Karpas-422 (cell line): ENCODE results near the gene PSMA6. TPM values are rescaled to one million over a fixed set of nuclear protein-coding genes. Genes with fewer than 3 reads are reported as not detected.
A peak's percentile ranks its signal among the peaks of the same experiment; 100 is the strongest.

Experiments
- DNase-seq: peaks from one replicate; pipeline ENCODE4 v3.0.0-alpha.2; 2015
- H2AFZ ChIP-seq: fragments of 200-600 bp; sonication (generic); 2 replicates; pipeline ENCODE4 v1.6.1; 2014; ENCODE audit warnings: antibody characterized with exemption, low read length, mixed read lengths
- H3K27ac ChIP-seq: fragments of 200-600 bp; sonication (generic); 2 replicates; pipeline ENCODE4 v1.5.1; 2014; ENCODE audit warnings: mild to moderate bottlenecking, low read length, moderate library complexity
- H3K27me3 ChIP-seq: fragments of 200-600 bp; sonication (generic); 2 replicates; pipeline ENCODE4 v1.6.1; 2014; ENCODE audit warnings: low read length, mixed read lengths
- H3K36me3 ChIP-seq: fragments of 200-600 bp; sonication (generic); 2 replicates; pipeline ENCODE4 v1.6.1; 2014; ENCODE audit warnings: low read length, mixed read lengths; ENCODE audit not compliant: insufficient read depth
- H3K4me1 ChIP-seq: fragments of 200-600 bp; sonication (generic); 2 replicates; pipeline ENCODE4 v1.6.1; 2014; ENCODE audit warnings: mild to moderate bottlenecking, low read length, mixed read lengths
- H3K4me2 ChIP-seq: fragments of 200-600 bp; sonication (generic); 2 replicates; pipeline ENCODE4 v1.6.1; 2014; ENCODE audit warnings: low read length, low read depth, mild to moderate bottlenecking; ENCODE audit not compliant: poor library complexity, severe bottlenecking
- H3K4me3 ChIP-seq: fragments of 200-600 bp; sonication (generic); 2 replicates; pipeline ENCODE4 v1.5.1; 2014; ENCODE audit warnings: mild to moderate bottlenecking, antibody characterized with exemption, low read length, mixed read lengths
- H3K79me2 ChIP-seq: fragments of 200-600 bp; sonication (generic); 2 replicates; pipeline ENCODE4 v1.6.1; 2014; ENCODE audit warnings: mild to moderate bottlenecking, low read length, mixed read lengths
- H3K9ac ChIP-seq: fragments of 200-600 bp; sonication (generic); 2 replicates; pipeline ENCODE4 v1.6.0; 2014; ENCODE audit warnings: low read length
- H3K9me2 ChIP-seq: fragments of 200-600 bp; sonication (generic), shearing (Covaris generic); replicated peaks from 2 replicates; pipeline ENCODE4 v1.6.0; 2014; ENCODE audit warnings: mild to moderate bottlenecking, low read length, moderate library complexity; ENCODE audit not compliant: insufficient read depth
- H3K9me3 ChIP-seq: fragments of 300-700, 200-600 bp; sonication (generic); 2 replicates; pipeline ENCODE4 v1.6.1; 2014; ENCODE audit warnings: low read length, mixed read lengths
- H4K20me1 ChIP-seq: fragments of 200-600 bp; sonication (generic); 2 replicates; pipeline ENCODE4 v1.6.1; 2014; ENCODE audit warnings: mild to moderate bottlenecking, antibody characterized with exemption, low read length, low read depth; ENCODE audit not compliant: insufficient read depth
- total RNA-seq: library from RNA; depleted of rRNA; stranded (reverse); fragments of >200 nt; shearing (Covaris generic); gene quantifications from 2 replicates; pipeline ENCODE4 v1.2.3, GENCODE V29; 2014; ENCODE audit warnings: low replicate concordance

The PSMA6 gene
- total RNA-seq, 1 experiment from 2014 or later: 344 TPM

DNA sequence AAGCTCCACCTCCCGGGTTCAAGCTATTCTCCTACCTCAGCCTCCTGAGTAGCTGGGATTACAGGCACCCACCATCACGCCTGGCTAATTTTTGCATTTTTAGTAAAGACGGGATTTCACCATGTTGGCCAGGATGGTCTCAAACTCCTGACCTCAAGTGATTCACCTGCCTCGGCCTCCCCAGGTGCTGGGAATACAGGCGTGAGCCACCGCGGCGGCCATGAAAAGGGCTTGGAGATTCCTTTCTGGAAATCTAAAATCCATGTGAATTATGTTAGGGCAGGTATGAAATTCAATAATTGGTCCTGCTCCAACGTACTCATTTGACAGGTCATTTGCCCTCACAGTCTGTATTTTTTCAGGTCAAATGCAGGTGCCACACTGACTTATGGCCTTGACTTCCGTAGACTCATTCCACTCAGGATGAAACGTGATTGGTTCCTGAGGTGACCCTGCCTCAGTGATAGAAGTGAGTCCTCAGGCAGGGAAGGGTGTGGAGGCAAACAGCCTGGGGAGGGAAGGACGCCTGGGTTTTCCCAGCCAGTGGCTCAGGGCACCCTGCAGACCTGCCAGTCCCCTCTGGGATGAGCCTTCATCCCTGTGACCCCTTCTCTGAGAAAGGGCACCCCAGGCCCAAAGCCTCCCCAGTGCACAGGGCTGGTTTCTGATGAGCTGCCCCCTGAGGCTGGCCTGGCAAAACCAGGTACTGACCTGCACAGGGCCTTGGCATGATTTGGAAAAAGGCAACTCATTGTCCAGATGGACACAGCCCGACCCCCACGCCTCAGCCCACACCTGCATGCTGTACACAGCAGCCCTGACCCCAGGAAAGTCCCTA is 48.7 kb downstream of the PSMA6 start:
- Histone ChIP-seq H3K9me2 (no peaks in the 10 kb centered on the region), H3K79me2 (no peaks in the 10 kb centered on the region), H3K27me3 (no peaks in the 10 kb centered on the region), H3K9ac (no peak overlapping the region), H2AFZ (no peak overlapping the region), H3K36me3 (no peaks in the 10 kb centered on the region), H3K4me2 (no peak overlapping the region), H3K4me3 (no peak overlapping the region), H3K9me3 (no peaks in the 10 kb centered on the region), H4K20me1 (no peaks in the 10 kb centered on the region), H3K27ac (no peak overlapping the region), H3K4me1 (peaks cover 7% of the 10 kb centered on the region)
- no peak for DNase-seq

DNA sequence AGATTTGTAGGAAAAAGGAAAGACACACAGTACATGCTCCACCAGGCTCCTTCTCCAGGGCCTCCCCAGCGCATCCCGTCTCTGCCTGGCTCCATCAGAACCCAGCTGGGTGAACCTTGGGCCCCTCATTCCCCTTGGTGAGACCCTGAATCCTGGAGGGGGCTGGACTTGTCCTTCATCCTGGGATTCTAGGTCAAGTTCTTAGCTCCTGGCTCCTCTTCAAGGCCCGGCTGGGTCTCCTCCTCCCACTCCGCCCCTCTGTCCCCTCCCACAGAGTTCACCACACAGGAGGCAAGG is 49.2 kb downstream of the PSMA6 start:
- H3K36me3 ChIP-seq: no peaks in the 10 kb centered on the region
- no peak overlapping the region for H3K9ac ChIP-seq
- no peak overlapping the region for H3K27ac ChIP-seq
- no peaks in the 10 kb centered on the region for H3K27me3 ChIP-seq
- DNase-seq: no peak
- no peak overlapping the region for H2AFZ ChIP-seq
- H3K79me2 ChIP-seq: no peaks in the 10 kb centered on the region
- no peak overlapping the region for H3K4me2 ChIP-seq
- H3K9me2 ChIP-seq: no peaks in the 10 kb centered on the region
- no peak overlapping the region for H3K4me3 ChIP-seq
- H3K9me3 ChIP-seq: no peaks in the 10 kb centered on the region
- H3K4me1 ChIP-seq: peaks cover 7% of the 10 kb centered on the region
- H4K20me1 ChIP-seq: no peaks in the 10 kb centered on the region

DNA sequence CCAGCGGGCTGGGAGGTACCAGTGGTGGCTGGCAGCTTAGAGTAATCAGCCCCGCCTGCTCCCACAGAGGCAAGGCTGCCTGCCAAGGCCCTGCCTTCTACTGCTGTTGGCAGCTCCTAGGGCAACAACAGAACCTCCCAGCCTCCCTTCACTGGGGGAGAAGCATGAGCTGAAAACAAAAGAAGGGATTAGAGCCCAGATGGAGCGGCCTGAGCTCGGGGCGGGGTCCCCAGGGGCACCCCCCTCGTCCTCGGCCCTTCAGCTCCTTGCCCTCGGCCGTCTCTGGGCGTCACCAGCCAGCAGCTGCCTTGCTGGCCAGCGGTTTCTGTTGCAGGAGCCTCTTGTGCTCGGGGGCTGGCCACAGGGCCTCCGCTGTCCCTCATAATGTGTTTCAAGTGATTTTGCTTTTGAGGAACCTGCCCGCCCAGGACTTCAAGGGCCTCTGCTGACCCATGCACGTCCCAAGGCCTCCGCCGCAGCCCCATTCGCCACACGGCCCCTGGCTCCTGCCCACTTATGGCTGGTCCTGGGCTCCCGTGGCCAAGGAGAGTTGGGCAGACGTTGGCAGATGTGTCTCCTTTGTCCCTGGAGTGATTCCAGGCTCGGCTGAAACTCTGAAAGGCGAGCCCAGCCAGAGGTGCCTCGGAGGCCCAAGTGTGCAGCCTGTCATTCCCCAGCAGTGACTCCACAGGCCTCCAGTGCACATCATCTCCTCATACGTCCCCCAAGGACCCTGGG is 49.7 kb downstream of the PSMA6 start:
- Histone ChIP-seq H3K36me3 (no peaks in the 10 kb centered on the region), H3K9ac (no peak overlapping the region), H3K79me2 (no peaks in the 10 kb centered on the region), H4K20me1 (no peaks in the 10 kb centered on the region), H3K9me2 (no peaks in the 10 kb centered on the region), H3K27ac (no peak overlapping the region), H3K4me1 (peaks cover 7% of the 10 kb centered on the region), H2AFZ (no peak overlapping the region), H3K4me2 (no peak overlapping the region), H3K9me3 (no peaks in the 10 kb centered on the region), H3K4me3 (no peak overlapping the region), H3K27me3 (no peaks in the 10 kb centered on the region)
- DNase-seq: peak; percentile 57

DNA sequence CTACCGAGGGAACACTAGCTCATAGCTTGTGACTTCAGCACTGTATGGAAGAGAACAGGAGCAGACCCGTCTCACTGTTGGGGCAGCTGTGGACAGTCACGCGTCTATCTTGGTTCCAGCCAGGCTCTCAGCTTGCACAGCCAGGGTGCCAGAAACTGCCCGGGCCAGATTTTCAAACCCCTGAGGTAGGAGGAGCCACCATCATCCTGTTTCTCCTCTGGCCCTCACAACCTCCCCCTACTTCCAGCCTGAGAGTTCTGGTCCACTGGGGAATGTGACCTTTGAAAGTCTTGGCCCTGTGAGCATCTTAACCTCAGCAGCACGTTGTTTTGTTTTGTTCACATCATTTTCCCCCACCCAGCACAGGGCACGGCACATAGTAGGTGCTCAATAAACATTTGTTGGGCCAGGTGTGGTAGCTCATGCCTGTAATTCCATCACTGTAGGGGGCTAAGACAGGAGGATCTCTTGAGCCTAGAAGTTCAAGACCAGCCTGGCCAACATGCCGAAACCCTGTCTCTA is 50.4 kb downstream of the PSMA6 start:
- no peak for DNase-seq
- Histone ChIP-seq H3K4me3 (no peak overlapping the region), H3K9ac (no peak overlapping the region), H3K4me1 (peaks cover 7% of the 10 kb centered on the region), H3K36me3 (no peaks in the 10 kb centered on the region), H3K79me2 (no peaks in the 10 kb centered on the region), H3K9me3 (no peaks in the 10 kb centered on the region), H3K4me2 (no peak overlapping the region), H4K20me1 (no peaks in the 10 kb centered on the region), H2AFZ (no peak overlapping the region), H3K27ac (no peak overlapping the region), H3K27me3 (no peaks in the 10 kb centered on the region), H3K9me2 (no peaks in the 10 kb centered on the region)

DNA sequence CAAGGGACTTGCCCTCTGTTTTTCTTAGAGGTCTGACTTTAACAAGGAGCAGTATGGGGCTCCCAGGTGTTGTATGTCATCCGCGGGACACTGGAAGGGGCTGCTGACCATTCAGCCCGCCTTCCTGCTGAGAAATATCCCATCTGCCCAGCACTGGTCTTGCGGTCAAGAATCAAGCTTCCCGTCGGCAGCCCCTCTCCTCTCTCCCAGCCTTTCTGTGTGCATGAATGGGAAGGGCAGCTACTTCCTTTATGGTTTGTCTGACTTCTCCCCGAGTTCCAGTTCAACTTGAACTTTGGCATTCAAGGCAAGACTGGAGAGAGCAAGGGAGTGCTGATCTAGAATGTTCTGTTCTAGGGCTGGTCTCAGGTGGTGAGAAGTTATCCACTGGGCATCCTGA is 51.5 kb downstream of the PSMA6 start:
- H3K79me2 ChIP-seq: no peaks in the 10 kb centered on the region
- H3K9ac ChIP-seq: no peak overlapping the region
- no peaks in the 10 kb centered on the region for H3K9me2 ChIP-seq
- no peak overlapping the region for H3K27ac ChIP-seq
- H3K4me2 ChIP-seq: no peak overlapping the region
- no peaks in the 10 kb centered on the region for H3K9me3 ChIP-seq
- DNase-seq: no peak
- no peak overlapping the region for H3K4me3 ChIP-seq
- H2AFZ ChIP-seq: no peak overlapping the region
- no peaks in the 10 kb centered on the region for H3K36me3 ChIP-seq
- no peaks in the 10 kb centered on the region for H3K27me3 ChIP-seq
- H4K20me1 ChIP-seq: no peaks in the 10 kb centered on the region
- peaks cover 7% of the 10 kb centered on the region for H3K4me1 ChIP-seq

- Histone ChIP-seq H3K9me2 (no peaks in the 10 kb centered on the region), H4K20me1 (no peaks in the 10 kb centered on the region), H3K4me1 (peaks cover 7% of the 10 kb centered on the region), H2AFZ (no peak overlapping the region), H3K9me3 (no peaks in the 10 kb centered on the region), H3K4me2 (no peak overlapping the region), H3K27ac (no peak overlapping the region), H3K36me3 (no peaks in the 10 kb centered on the region), H3K27me3 (no peaks in the 10 kb centered on the region), H3K9ac (no peak overlapping the region), H3K79me2 (no peaks in the 10 kb centered on the region), H3K4me3 (no peak overlapping the region)
- DNase-seq: no peak
Observed at GRCh38 chr14:35344107-35344807, 52.1 kb downstream of the PSMA6 start.

- no peak overlapping the region for H3K27ac ChIP-seq
- H4K20me1 ChIP-seq: no peaks in the 10 kb centered on the region
- H3K4me1 ChIP-seq: no peaks in the 10 kb centered on the region
- H3K79me2 ChIP-seq: no peaks in the 10 kb centered on the region
- H3K9me3 ChIP-seq: no peaks in the 10 kb centered on the region
- no peaks in the 10 kb centered on the region for H3K9me2 ChIP-seq
- DNase-seq: no peak
- H3K27me3 ChIP-seq: no peaks in the 10 kb centered on the region
- no peak overlapping the region for H2AFZ ChIP-seq
- no peak overlapping the region for H3K4me3 ChIP-seq
- H3K36me3 ChIP-seq: no peaks in the 10 kb centered on the region
- no peak overlapping the region for H3K9ac ChIP-seq
- no peak overlapping the region for H3K4me2 ChIP-seq
Observed at GRCh38 chr14:35346738-35347322, 54.6 kb downstream of the PSMA6 start.
